ENCODE data around the gene TMPRSS3.

The TMPRSS3 gene

DNA sequence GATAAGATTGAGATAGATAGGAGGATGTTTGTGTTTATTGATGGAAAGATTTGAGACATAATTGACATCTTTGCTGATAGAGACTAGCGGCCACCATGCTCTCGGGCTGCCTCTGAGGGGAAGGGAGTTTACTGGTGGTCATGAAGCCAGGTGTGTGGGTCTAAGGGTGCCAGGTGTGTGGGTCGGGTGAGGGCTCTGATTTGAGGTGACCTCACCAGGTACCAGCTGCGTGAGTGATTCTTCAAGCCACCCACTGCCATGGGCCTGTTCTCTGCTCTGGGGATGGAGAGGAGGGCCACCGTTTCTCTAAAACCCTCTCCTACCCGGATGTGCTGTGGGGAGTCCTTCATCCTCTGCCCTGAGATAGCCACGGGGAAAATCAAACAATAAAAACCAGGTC is 11.0 kb upstream of the TMPRSS3 start:
- no peak for DNase-seq

DNA sequence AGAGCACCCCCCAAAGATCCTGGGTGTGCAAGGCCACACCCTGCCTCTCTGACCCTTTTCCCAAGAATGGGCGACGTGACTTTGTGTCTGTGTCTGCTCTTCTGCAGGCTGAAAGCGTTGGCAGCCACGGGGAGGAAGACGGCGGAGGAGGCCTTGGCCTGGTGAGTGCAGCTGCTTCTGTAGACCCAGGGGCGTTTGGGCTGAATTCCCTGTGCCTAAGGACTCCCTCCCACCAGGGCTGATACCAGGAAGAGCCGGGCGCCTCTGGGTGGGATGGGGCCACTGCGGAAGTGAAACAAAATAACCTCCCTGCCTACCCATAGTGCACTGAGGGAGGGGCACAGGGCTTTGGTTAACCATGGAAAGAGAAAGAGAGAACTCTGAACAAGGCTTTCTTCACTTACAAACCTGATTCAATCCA is 10.4 kb upstream of the TMPRSS3 start:
- peak; percentile 40 for DNase-seq

DNA sequence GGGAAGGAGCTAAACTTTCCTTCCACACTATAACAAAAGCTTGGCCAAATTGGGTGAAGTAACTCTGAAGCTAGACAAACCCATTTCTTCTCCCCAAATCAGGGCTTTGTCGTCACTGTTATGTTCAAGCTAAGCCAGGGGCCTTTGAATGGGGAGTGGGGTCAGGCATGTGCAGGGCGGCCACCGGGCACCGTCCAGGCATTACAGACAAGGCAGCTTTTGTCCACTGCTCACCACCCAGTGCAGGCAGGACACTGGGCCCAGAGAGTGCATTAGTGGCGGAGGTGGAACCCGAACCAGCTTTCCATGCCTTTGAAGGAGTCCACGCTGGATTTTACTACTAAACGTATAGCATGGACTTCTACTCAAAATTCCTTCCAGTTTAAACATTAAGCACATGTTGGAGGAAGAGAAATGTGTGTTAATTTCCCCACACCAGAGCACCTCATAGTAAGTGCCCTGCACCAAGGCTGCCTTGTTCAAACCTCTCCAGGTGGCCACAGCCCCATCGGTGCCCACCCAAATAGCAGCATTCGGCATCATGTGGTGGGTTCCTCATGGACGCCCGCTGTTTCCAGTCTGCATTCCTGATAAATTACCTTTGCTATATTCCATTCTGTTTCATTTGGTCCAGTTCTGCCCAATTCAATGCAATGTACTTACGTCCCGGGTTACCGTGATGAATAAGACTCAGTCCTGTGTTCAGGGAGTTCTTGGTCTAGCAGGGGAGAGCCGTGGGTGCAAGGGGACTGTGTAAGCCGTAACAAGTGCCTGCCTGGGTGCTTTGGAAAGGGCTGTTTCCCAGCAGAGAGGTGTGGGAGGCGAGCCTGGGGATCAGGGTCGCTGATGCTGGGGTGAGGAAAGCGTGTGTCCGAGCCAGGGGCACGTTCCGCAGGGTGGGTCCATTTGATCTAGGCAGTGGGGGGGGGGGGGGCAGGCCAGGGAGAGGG is 9.5 kb upstream of the TMPRSS3 start:
- no peak for DNase-seq

DNA sequence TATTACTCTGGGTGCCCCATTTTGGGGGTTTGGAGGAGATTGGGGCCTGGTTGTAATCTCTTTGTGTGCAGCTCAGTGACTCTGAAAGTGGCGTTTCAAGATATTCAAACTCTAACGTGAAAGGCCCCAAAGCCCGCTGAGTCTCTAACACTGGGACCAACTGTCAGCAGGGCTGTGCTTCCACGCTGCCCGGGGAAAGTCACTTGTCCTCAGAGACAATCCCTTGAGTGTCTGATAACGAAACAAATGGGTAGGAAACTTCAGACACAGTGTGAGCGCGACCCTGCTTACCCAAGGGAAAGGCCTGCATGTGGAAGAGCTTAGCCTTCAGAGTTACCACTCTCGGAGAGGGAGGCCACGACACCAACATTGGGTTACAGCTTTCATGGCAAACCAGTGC is 8.7 kb upstream of the TMPRSS3 start:
- DNase-seq, result no peak

DNA sequence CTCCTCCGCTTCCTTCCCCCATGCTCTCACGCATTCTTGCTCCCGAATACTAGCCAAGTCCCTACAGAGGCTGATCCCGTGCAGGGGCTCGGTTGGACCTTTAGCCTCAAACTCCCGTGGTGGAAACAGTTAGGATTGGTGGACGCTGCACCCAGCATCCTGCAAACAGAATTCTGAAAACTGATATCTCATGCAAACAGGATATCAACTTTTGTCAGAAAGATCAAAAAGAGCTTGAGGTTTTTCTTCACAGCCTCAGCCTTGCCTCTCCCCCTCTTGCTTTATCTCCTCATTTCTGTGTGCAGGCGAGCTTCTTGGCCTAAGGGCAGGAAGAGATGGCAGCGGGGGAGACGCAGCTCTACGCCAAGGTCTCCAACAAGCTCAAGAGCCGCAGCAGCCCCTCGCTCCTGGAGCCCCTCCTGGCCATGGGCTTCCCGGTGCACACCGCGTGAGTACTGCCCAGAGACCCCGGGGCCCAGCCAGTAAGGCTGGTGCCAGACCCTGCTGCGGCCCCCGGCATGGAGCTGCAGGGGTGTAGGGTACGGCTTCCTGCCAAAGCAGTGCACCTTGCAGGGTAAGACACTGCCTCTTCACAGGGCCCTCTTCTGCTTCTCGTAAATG is 7.9 kb upstream of the TMPRSS3 start, which contains the start of gene UBASH3A:
Gene UBASH3A, plus strand, starts transcription at position 292 of the 621 bp plus-strand sequence. Its CDS starts 44 bp downstream, at position 336.
- DNase-seq, result no peak

DNA sequence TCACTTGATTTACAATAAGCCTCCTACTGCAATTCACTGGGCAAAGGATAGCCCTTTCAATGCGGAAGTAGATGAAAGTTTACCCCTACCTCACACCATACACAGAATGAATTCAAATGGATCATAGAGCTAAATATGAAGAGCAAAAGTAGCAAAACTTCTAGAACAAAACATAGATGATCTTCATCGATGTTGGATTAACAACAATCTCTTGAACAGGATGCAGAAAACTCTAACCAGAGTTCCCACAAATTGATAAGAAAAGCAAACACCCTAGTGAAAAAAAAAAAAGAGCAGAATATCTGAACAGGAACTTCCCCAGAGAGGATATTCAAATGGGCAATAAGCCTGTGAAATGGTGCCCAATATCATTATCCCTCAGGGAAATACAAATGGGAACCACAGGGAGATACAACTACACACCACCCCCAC is 6.0 kb upstream of the TMPRSS3 start:
- DNase-seq, result no peak

DNA sequence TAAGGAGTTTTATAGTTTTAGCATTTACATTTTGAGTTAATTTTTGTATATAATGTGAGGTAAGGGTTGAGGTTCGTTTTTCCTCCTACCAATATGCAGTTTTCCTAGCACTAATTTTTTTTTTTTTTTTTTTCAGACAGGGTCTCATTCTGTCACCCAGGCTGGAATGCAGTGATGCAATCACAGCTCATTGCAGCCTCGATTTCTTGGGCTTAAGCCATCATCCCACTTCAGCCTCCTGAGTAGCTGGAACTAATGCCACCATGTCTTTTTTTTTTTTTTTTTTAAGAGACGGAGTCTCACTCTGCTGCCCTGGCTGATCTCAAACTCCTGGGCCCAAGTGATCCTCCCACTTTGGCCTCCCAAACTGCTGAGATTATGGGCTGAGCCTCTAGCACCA is 5.3 kb upstream of the TMPRSS3 start:
- no peak for DNase-seq

DNA sequence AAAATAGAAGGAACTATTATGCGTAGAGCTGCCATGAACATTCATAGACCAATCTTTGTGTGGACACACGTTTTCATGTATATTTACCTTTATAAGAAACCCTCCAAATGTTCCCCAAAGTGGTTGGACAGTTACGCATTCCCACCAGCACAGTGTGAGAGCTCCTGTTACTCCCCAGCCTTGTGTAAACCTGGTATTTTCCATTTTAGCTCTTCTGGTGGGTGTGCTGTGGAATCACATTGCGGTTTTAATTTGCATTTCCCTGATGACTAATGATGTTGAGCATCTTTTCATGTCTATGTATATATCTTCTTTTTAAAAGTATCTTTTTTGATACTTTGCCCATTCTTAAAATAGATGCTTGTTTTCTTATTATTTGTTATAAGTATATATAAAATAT is 4.7 kb upstream of the TMPRSS3 start:
- peak; percentile 83 for DNase-seq

DNA sequence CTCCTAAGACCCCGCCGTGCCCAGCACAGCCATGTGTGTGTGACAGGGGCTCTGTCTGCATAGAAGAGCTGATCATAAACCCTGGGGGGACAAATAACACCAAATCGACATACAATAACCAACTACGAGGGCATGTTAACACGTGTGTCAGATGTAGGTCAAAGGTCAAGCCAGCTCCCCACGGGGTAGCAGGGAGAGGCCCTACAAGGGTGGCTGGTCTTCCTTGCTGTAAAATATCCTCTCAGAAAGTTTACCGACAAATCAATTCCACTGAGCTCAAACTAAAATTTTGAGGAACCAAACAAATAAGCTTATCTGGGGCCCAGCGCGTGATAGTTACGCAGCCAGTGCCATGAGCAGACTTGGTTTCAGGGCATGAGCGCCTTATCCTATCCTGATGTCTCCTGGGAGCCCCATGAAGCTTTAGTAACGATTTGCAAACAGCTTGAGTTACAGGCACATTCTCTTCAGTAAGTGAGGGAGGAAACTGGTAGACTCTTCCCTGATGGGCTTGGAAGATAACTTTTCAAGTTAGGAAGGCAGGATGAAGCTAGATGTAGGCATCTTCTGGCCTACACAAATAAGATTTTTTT is 2.7 kb upstream of the TMPRSS3 start:
- DNase-seq, result peak; percentile 84

DNA sequence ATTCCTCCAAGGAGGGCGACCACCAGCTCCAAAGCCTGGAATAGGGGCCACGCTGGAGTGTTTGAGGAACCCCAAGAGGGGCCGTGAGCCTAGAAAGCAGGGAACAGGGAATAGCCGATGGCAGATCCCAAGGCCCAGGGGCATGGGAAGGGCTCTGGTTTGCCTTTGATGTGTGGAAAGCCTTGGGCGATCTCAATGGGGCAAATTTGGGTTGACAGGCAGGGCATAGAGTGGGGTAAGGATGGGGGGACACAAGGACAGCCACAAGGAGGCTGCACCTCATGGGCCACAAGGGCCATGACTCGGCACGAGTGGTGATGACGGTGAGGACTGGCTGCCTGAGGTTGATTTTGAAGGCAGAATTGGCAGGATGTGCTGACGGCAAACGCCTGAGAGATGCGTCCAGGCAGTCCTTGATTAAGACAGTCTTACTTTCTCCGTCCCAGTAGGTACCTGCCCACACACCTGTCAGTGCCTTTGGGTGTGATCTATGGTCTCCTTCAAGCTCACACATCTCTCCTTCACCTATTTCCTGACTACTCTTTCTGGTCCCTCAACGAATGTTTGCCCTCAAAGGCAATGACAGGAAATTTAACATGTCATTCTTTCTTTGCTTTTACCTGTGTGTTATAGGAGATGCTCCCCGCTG is 2.0 kb upstream of the TMPRSS3 start:
- DNase-seq, result peak; percentile 41

DNA sequence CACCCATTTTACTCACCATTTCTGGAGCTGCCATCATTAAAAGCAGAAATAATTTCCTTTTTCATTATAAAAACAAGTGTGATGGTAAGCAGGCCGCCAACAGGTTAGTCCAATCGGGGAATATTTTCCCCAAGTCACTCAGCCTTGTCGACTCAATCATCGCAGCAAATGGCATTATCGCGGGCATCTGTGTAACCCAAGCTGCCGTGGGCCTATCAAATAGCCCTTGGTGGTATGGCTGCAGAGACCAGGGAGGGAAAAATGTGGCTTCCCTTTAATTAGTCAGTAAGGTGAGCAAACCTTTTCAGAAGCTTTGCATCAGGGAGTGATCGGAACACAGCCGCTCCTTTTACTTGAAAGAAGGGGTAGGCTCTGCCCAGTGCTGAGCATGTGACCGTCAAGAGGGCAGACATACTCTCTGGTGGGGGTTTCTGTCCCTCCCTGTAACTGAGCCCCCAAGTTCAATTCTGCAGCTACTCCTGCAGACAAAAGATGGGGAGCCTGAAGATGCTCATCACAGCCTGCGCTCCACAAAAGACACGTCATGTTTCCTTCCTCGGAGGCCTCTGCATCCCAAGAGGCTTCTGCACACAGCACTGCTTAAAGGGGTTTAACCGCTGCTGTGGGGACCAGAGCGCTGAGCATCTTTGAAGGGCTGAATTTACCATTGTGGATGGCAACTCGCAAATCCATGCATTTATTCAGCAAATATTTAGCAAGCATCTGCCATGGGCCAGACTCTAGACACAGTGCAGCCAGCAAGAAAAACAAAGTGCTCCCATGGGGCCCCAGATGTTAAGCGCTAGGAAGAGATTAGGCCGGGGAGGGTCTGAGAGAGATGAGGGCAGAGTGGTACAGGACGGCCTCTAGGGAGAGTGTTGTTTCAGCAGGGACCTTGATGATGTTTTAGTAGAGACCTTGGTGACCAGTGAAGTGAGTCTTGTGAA is 1.2 kb upstream of the TMPRSS3 start:
- peak; percentile 74 for DNase-seq

DNA sequence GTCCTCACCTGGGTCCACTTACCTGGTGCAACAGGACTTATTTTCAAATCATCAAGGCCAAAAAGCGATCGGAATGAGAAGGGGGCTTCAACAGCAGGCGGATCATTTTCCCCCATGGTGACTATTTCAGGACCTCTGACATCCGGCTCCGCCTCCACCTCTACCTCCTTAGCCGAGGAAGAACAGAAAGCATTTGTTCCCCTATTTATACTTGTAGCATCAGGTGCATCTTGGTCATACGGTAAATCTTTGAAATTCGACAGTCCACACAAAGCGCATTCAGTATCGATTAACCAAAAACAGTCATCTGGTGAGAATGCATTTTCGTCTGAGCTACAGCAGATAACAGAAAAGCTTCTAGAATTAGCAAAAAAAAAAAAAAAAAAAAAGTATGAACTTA is 550 bp downstream of the TMPRSS3 start:
- peak; percentile 57 for DNase-seq

DNA sequence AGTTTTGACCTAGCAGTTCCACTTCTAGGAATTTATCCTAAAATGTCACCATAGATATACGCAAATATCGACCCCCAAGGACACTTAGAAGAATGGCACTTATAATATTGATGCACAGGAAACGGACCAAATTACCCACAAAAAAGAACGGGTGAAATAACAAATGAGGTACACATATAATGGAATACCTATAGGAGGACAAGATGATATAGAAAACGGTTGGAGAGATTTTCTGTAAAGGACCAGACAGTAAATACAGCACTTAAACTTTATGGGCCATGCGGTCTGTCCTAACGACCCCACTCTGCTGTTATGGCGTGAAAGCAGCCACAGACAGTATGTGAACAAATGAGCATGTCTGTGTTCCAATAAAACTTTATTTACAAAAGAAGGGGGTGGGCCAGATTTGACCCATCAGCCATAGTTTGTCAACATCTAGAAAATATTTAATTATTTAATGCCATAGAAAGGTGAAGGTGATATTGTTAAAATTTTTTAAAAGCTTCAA is 2.4 kb downstream of the TMPRSS3 start:
- DNase-seq, result peak; percentile 44

DNA sequence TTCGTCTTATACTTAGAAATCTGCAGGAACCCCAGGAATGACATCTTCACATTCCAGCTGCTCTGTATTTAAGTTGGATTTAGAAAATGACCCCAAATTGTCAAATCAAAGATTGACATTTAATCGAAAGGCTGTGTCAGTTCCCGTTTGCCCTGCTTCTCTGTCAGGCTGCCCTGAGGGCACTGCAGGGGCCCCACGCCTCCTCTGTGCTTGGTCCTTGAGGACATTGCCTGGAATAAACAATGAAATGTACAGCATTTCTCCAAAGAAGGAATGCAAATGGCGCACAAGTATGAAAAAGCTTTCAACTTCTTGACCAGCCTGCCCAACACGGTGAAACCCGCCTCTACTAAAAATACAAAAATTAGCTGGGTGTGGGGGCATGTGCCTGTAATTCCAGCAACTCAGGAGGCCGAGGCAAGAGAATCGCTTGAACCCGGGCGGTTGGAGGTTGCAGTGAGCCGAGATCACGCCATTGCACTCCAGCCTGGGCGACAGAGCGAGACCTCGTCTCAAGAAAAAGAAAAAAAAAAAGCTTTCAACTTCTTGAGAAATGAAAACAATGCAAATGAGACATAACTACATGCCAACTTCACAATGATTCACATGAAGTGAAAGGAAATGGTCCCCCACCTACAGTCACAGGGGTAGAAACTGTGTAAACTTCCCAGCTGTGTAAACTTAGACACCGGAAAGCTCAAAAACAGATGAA is 3.0 kb downstream of the TMPRSS3 start:
- DNase-seq, result no peak

DNA sequence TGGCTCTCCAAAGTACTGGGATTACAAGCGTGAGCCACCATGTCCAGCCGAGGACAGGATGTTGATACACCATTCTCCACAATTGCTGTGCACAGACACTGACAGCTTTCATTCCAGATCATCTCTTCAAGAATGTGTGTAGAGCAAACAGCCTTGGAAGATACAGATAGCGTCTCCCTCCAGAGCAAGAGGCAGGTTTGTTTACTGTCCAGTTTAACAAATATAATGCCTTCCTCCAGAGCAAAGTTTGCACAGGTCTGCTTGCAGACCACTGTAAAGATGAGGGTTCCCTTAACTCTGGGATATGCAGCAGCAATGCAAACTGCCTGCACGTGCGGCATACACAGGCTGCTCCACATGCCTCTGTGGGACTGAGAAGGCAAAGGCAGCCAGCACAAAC is 4.6 kb downstream of the TMPRSS3 start:
- no peak for DNase-seq

DNA sequence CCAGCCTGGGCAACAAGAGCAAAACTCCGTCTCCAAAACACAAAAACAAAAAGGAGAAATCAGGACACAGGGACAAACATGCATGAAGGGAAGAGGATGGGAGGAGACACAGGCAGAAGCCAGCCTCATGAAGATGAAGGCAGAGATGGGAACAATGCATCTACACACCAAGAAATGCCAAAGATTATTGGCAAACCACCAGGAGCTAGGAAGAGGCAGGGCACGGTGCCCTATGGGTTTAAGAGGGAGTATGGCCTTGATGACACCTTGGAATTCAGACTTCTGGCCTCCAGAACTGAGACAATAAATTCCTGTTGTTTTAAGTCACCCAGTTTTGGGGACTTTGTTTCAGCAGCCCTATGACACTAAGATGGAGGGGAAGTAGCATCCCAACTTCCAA is 5.2 kb downstream of the TMPRSS3 start:
- DNase-seq, result no peak

DNA sequence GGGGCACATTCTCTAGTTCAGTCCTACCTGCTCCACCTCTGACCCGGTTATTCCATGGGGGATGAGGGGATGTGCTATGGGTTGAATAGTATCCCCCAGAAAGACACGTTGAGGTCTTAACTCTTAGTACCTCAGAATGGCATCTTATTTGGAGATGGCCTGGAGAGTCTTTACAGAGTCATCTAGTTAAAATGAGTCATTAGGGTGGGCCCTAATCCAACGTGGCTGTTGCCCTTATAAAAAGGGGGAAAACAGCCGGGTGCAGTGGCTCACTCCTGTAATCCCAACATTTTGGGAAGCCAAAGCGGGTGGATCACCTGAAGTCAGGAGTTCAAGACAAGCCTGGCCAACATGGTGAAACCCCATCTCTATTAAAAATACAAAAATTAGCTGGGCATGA is 5.7 kb downstream of the TMPRSS3 start:
- DNase-seq, result no peak

DNA sequence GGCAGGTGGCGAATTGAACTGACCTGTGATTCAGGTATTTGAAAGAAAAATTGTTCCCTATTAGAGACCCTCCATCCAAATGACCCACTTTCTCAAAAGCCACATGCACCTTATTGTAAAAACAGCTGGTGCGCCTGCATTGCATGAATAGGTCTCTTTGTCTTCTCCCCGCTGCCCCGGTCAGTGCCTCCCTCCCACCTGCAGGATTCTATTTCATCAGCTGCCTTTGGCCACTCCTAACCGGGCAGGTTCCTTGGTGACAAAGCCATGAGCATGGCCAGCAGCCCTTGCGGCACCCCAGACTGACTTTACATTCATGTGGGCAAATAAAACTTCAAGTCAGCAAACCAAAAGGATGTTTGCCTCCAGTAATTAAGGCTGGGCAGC is 6.4 kb downstream of the TMPRSS3 start:
- DNase-seq, result peak; percentile 71

DNA sequence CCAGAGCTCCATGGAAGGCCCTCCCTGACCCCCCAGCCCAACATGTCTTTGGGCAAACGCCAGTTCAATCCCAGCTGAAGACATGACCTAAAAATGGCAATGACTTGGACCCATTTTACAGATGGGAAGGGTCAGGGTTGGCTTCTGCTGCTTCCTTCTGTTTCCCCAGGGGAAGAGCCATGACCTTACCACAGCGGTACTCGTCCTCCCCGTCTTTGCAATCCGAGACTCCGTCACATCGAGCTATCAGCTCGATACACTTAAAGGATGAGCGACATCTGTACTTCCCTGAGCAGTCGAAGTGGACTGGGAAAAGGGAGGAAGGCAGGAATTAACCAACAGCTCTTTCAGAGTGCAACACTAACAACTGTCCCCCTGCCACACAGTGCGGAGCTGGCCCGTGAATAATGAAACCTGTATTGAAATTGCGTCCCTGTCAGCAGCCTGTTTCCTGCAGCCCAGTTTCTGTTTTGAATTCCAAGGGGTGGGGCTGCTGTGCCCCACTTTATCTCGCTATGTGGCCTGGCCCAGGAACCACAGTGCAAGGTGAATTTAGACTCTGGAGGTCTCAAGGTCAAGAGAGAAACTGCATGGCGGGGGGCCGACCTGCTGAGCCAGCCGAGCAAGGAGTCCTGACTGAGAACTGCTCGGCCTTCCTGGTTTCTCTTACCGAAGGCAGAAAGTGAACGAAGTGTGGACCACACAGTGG is 7.0 kb downstream of the TMPRSS3 start:
- no peak for DNase-seq

DNA sequence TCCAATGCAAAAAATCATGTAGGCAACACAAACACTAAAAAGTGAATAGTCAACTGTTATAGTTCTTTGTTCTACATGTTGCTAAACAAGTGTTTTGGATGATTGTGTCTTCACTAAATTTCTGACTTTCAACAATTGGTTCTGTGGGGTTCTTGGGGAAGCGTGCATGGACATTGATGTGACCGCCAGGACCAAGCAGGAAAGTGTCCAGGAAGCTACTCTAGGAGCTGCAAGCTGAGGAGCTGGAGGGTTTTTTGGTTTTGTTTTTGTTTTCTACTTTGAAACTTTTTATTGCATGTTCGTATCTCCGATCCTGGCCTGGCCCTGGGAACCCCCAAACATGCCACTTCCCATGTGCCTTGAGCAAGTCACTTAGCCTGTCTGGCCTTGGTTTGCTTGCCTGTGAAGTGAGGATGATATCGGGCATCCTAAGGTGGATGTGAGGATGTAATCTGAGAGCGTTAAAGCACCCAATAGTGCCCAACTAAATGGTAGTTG is 8.0 kb downstream of the TMPRSS3 start:
- DNase-seq, result no peak

All from NCI-H526 treated with DMSO at 0.1 percent for 48 hours (cell line).